ENCODE measurements around the gene KIT.
A peak's percentile ranks its signal among the peaks of the same experiment; 100 is the strongest.
"Not testable (repeated sequence)": the region's sequence is repeated elsewhere in the genome, so short reads cannot be mapped to it uniquely, and the experiment has no call there.

Gene KIT

GRCh38 chr4:54657551-54658251, at the start of gene KIT:
KIT (plus strand) TSS chr4:54657957; CDS start chr4:54658015, 58 bp downstream.
- DNase-seq = peak; percentile 30

- no peak for DNase-seq
Measured at GRCh38 chr4:54609310-54609709, 48.4 kb upstream of the KIT start.

GRCh38 chr4:54614149-54614548, 43.6 kb upstream of the KIT start:
- no peak for DNase-seq

- DNase-seq = no peak
Measured at GRCh38 chr4:54620773-54621172, 37.0 kb upstream of the KIT start.

- no peak for DNase-seq
Measured at GRCh38 chr4:54625391-54625790, 32.4 kb upstream of the KIT start.

GRCh38 chr4:54626113-54626512, 31.6 kb upstream of the KIT start:
- DNase-seq = no peak

- no peak for DNase-seq
Measured at GRCh38 chr4:54632537-54632936, 25.2 kb upstream of the KIT start.

- DNase-seq = not testable (repeated sequence)
Measured at GRCh38 chr4:54633102-54633740, 24.5 kb upstream of the KIT start.

- DNase-seq = no peak
Measured at GRCh38 chr4:54635318-54635717, 22.4 kb upstream of the KIT start.

GRCh38 chr4:54637325-54637724, 20.4 kb upstream of the KIT start:
- DNase-seq = no peak

- DNase-seq = not testable (repeated sequence)
Measured at GRCh38 chr4:54641101-54641500, 16.7 kb upstream of the KIT start.

GRCh38 chr4:54643172-54643571, 14.6 kb upstream of the KIT start:
- no peak for DNase-seq

- no peak for DNase-seq
Measured at GRCh38 chr4:54643958-54644751, 13.6 kb upstream of the KIT start.

GRCh38 chr4:54645830-54646229, 11.9 kb upstream of the KIT start:
- no peak for DNase-seq

GRCh38 chr4:54647070-54647469, 10.7 kb upstream of the KIT start:
- no peak for DNase-seq

GRCh38 chr4:54651050-54651449, 6.7 kb upstream of the KIT start:
- DNase-seq = no peak

- no peak for DNase-seq
Measured at GRCh38 chr4:54654753-54655152, 3.0 kb upstream of the KIT start.

GRCh38 chr4:54657185-54657550, 589 bp upstream of the KIT start:
- DNase-seq = no peak

- no peak for DNase-seq
Measured at GRCh38 chr4:54658252-54659093, 716 bp downstream of the KIT start.

GRCh38 chr4:54659313-54659712, 1.6 kb downstream of the KIT start:
- DNase-seq = no peak

- no peak for DNase-seq
Measured at GRCh38 chr4:54659749-54660535, 2.2 kb downstream of the KIT start.

GRCh38 chr4:54660591-54660990, 2.8 kb downstream of the KIT start:
- DNase-seq = no peak
